Activated CD4-positive, alpha-beta T cell treated with anti-CD3 and anti-CD28 coated beads, Interleukin-2, Interleukin-4, amounts not matched to agents 100 ng/mL and 50 ng/mL, durations not matched to agents 16 hours and 8 hours (primary cell): ENCODE measurements around the gene ZNF584.
A peak's percentile ranks its signal among the peaks of the same experiment; 100 is the strongest.
"Not testable (repeated sequence)": the region's sequence is repeated elsewhere in the genome, so short reads cannot be mapped to it uniquely, and the experiment has no call there.

Source experiments
- DNase-seq: peaks from one replicate; pipeline ENCODE4 v3.0.0-alpha.2; 2020; ENCODE audit warnings: low spot score

The ZNF584 gene

DNA sequence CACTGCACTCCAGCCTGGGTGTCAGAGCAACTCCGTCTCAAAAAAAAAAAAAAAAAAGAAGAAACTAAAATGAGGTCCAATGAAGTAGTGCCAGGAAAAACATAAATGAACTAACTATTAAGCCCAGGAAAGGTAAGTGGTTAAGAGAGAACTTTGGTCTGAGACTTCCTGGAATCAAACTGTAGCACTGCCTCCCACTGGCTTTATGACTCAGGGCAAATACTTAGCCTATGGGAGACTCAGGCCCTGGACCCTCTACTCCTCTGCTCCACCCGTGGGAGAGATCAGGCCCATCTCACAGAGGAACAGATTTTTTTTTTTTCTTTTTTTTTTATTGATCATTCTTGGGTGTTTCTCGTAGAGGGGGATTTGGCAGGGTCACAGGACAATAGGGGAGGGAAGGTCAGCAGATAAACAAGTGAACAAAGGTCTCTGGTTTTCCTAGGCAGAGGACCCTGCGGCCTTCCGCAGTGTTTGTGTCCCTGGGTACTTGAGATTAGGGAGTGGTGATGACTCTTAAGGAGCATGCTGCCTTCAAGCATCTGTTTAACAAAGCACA is 4.5 kb upstream of the ZNF584 start:
- DNase-seq = not testable (repeated sequence)

- no peak for DNase-seq
These were observed 1.4 kb upstream of the ZNF584 start for GRCh38 chr19:58406818-58407657.

GRCh38 chr19:58407658-58408151 is 744 bp upstream of the ZNF584 start:
- no peak for DNase-seq

DNA sequence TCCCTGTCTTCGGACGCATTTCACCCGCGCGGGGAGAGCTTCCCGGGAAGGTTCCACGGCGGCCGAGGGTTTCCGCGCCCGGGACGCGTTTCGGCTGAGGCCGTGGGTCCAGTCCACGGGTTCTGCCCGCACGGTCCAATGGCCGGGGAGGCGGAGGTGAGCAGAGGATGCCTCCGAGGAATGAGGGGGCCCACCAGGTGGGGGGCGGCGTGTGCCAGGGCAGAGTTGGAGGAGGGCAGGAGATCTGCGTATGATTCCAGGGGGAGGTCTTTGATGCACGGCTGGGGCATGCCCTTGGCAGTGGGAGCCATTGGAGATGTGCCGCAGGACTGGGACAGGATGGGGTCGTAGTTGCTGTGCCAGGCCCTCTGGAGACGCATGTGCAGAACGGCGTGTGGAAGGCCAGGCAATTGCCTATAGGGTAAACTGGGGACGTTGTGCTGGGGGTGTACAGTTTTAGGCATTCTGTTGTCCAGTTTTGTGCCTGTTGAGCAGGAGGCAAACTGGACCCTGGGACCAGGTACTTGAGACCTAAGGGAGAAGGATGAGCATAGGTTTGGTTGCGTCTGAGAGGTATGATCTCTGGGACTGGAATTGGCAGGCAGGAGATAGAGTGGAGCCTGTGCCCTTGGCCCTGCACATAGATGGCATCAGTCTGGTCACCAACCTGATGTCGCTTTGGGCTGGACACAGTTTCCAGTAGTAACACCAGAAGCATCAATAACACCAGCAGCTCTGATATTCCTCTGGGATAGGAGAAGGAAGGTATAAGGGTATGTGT is 751 bp downstream of the ZNF584 start:
- no peak for DNase-seq

GRCh38 chr19:58416604-58417003 is 8.2 kb downstream of the ZNF584 start:
- DNase-seq = no peak

GRCh38 chr19:58417071-58417470 is 8.6 kb downstream of the ZNF584 start:
- no peak for DNase-seq

DNA sequence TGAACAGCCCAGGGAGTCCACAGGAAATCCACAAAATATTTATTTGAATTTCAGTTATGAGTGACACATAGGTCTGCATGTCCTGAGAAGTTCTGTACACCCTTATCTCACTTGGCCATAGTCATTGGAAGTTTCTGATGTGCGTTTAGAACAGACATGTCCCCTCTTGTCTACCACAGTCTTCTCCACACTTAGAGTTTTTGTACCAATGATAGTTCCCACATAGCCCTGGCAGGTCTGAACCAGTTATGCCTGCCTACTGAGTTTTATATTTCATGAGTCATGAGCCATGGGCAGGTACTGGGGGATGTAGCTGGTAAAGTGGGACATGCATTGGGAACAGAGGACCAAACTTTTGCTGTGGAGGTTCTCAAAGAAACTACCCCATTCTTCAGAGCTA is 20.2 kb downstream of the ZNF584 start:
- no peak for DNase-seq

GRCh38 chr19:58429745-58430144 is 21.3 kb downstream of the ZNF584 start:
- DNase-seq = no peak

DNA sequence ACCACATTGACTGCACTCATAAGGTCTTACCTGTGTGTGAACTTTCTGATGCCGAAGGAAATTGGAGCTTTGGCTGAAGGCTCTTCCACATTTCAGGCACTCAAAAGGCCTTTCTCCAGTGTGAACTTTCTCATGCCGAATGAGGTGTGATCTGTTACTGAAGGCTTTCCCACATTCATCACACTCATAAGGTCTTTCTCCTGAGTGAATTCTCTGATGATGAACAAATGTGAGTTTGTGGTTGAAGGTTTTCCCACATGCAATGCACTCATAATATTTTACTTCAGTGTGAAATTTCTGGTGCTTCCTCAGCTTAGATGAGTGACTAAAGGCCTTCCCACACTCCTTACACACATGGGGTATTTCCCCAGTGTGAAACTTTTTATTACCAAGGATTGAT is 25.8 kb downstream of the ZNF584 start:
- DNase-seq = no peak

DNA sequence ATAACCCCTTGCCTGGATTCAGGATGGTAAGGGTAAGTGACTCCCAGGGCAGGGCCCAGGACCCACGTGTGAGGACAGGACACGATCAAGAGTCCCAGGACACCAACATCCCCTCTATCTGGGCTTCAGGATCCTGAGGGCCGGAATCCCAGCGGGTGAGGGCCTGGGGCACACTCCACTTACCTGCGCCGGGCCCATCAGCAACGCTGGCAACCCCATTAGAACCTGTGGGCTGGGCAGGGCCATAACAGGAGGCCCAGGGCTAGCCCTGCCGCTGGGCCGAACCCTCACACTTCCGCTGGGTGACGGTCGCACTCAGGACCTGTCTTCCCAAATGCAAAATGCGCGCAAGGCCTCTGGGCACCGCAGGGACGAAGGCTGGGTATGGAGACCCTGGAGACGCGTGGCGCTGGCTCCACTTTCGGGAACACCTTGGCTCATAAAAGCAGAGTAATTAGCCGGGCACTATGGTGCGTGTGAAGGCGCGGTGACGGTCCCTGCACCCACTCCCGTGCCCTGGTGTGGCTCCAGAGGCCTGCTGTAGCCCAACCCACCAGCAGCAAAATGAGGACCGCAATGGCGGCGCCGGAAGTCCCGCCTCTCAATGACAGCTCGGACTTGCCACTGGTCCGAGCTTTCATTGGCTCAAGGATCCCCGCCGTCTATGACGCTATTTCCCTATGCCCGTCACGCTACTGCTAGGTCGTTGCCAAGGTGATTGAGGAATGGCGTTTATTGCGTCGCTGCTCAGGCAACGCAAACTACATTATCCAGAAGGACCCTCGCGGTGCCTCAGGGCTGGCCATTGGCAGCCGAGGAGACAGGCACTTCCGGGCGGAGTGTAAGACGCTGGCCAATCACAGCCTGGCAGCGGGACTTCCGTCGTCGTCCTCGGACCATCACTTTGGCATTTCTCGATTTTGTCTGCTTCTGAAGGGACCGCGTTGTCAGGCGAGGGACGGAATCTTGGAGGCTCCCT is 31.4 kb downstream of the ZNF584 start, which contains the start of gene ZNF132:
Gene ZNF132, minus strand, starts transcription at position 578 of the 979 bp plus-strand sequence. Its CDS starts 332 bp downstream, at position 246.
- DNase-seq = peak; percentile 98

DNA sequence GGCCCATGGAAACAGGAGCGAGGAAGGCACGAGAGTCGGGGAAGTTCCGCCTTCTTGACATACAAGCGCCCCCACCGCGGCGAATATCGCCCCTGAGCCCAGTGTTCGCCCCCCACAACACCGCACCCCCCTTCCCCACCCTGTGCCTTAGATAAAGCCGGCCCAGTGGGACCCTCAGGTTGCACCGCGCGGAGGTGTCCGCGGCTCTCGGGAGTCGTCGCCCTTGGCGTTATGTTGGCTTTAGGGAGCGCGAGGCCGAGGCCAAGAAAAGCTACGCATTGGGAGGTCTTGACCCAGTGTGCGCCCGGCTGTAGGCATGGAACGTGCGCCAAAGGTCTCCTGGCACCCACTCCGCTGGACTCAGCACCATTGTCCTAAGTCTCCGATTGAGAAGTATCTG is 32.1 kb downstream of the ZNF584 start:
- DNase-seq = no peak

- not testable (repeated sequence) for DNase-seq
These were observed 34.5 kb downstream of the ZNF584 start for GRCh38 chr19:58442986-58443385.

DNA sequence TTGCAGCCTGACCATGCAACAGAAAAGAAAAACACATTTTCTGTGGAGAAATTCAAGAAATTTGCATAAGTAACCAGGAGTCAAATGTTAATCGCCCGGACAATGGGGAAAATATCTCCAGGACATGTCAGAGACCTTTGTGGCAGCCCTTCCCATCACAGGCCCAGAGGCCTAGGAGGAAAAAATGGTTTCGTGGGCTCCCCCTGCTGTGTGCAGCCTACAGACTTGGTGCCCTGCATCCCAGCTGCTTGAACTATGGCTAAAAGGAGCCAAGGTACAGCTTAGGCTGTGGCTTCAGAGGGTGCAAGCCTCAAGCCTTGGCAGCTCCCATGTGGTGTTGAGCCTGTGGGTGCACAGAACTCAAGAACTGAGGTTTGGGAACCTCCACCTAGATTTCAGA is 40.4 kb downstream of the ZNF584 start:
- not testable (repeated sequence) for DNase-seq

GRCh38 chr19:58449980-58450379 is 41.5 kb downstream of the ZNF584 start:
- DNase-seq = not testable (repeated sequence)

- no peak for DNase-seq
These were observed 42.5 kb downstream of the ZNF584 start for GRCh38 chr19:58450856-58451357.

DNA sequence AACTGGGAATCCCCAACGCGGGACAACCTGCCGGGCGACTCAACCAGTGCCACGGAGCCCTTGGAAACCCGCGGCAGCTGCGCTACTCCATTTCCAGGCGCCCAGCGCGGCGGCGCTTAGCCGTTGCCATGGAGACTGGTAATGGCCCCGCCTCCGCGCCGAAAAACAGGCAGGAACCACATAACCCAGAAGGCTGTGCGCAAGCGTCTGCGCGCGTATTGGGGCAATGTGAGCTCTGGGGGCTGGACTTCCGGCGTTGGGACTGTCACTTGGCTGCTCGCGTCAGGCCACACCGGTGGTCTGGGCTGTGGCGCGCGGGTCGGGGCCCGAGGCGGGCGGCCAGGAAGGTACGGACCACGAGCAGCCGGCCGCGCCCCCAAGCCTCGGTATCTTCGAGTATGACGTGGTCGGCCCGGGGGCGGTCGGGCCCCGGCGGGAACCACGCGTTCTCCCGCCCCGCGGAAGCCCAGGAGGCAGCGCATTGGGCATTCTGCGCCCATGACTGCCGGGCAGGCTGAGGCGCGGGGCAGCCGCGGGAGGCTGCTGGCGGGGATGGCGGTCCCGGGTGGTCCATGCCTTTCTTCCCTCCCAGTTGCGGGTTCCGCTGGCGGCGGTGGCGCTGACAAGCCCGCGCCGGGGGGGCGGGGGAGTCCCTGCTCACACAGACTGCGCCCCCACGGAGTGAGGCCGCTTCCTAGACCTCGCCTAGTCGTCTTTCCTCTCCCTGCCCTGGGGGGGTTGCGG is 43.1 kb downstream of the ZNF584 start, which contains the start of gene ZNF324B:
Gene ZNF324B, plus strand, starts transcription at position 265 of the 744 bp plus-strand sequence. CDS start 2,080 bp downstream, outside the sequence.
- DNase-seq = peak; percentile 97

- no peak for DNase-seq
These were observed 45.3 kb downstream of the ZNF584 start for GRCh38 chr19:58453743-58454142.

GRCh38 chr19:58455306-58455705 is 46.9 kb downstream of the ZNF584 start:
- DNase-seq = no peak

GRCh38 chr19:58456111-58456510 is 47.7 kb downstream of the ZNF584 start:
- no peak for DNase-seq

DNA sequence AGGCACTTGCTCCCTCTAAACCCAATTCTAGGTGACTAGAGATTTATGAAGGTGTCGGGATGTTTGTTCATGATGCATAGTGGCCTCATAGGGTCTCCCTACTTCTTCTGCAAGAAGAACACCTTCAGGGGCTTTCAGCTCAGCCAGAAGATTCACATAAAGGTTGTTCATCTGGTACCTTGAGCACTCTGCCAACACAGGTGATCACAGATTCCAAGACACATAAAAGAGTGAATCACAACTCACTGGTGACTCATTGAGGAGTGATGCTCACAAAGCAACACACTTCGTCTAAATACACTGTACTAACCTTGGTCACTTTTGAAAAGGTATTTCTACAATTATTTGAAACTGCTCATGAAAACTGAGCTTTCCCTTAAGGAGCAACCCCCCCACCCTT is 51.6 kb downstream of the ZNF584 start:
- DNase-seq = no peak
